Effector CD8-positive, alpha-beta T cell (primary cell): Measurements from ENCODE around the gene PDGFRB.
A peak's percentile ranks its signal among the peaks of the same experiment; 100 is the strongest.

ENCODE experiments used
- DNase-seq: peaks from one replicate; lab custom pipeline; 2025; lab: John Stamatoyannopoulos, UW
- total RNA-seq, 4 experiments: gene quantifications; one replicate each; lab custom pipeline; 2026; lab: John Stamatoyannopoulos, UW

Gene PDGFRB
- 0.62 to 9.3 (median 4.2) reads per million in 4 experiments for total RNA-seq

DNA sequence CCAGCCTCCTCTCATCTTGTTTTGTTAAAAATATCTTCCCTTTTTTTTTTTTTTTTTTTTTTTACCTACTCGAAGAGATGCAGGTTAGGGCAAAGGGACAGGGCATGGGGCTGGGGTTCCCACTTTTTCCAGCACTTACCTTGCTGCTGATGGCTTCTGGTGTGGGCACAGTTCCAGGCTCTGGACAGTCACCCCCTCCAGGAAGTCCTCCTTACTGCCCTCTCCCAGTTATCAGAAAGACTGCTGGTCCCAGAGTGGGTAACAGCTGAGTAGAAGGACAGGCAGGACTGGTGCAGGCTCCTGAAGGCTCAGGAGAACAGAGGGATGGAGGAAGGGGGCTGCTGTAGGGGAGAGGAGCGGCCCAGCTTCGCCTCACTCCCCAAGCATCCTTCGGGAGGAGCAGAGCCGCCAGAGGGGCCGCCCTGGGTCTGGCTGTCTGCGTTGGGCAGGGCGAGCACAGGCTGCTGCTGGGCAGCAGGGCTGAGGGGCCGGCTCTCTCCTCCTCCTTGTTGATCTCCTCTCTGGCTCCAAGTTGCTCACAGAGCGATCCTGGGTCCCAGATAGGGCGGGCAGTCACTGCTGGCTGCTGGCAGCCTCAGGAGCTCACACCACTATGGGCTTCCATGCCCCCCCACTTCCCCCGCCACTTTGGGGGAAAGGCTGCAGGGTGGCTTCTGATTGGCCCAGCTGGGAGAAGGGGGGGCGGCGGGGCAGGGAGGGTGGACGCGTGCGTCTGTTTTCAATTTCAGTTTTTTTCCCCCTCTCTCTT is at the start of gene PDGFRB:
PDGFRB (minus strand) TSS at position 588 of the 769 bp plus-strand sequence. CDS start 18,798 bp downstream, outside the sequence.
- peak; percentile 51 for DNase-seq

DNA sequence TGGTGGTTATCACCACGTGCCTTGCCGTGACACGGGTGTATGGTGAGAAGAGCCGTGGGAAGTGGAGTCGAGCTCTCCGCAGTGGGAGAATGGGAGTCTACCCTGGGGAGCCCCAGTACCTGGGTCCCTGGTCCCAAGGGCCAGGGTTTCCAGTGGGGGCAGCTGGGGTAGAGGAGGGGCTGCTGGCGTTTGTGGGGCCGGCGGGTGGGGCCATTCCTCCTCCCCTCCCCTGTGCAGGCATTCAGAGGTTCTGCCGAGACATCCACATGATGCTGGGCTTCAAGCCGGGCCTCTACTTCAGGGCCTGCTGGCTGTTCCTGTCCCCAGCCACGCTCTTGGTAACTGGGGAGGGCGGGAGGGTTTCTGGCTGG is 48.9 kb upstream of the PDGFRB start:
- no peak for DNase-seq

DNA sequence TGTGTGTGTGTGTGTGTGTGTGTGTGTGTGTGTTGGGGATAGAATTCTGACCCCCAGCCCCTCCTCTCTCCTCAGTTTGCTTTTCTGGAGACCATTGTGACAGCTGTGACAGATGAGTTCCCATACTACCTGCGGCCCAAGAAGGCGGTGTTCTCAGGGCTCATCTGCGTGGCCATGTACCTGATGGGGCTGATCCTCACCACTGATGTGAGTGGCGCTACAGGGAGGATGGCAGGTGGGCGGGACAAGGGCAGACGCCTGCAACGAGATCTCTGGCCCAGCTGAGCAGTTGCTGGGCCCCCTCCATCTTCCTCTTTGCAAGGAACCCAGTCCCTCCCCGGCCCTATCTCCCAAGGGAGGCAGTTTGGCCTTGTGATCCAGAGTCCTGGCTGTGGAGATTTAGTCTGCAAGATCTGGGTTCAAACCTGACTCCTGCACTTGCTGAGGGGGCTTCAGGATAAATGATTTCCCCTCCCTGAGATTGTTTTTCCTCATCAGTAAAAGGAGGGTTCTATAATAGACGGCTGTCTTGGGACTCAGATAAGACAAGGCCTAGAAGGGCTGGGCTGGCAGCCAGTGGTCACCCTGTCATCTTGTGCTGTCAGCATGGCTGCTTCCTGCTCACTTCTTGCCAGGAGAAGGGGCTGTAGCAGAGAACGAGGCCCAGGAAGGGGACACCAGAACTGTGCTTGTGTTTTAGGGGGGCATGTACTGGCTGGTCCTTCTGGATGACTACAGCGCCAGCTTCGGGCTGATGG is 48.4 kb upstream of the PDGFRB start:
- DNase-seq, result no peak

DNA sequence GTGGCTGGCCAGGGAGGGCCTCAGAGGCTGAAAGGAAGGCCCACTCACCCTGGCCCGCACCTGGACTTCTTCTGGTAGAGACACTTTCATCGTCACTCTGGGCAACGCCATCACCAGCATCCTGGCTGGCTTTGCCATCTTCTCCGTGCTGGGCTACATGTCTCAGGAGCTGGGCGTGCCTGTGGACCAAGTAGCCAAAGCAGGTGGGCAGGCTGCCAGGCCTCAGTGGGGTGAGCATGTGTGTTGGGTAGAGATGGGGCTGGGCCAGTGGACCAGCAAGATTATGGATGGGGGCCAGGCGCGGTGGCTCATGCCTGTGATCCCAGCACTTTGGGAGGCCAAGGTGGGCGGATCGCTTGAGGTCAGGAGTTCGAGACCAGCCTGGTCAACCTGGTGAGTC is 46.9 kb upstream of the PDGFRB start:
- DNase-seq, result no peak

DNA sequence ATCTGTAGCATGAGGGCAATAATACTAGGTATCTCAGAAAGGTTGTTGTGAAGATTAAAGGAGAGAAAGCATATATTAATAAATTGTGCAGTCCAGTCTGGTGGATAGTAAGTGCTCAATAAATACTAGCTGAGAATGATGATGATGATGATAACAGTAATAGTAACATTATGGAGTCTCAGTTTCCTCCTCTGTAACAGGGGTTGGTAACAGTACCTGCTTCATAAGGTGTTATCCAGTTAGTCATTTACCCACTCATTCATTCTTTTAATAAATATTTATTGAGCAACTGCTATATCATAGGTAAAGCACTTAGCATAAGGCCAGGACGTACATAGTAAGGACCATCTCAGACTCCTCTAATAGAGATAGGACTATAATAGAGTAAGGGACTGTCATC is 41.8 kb upstream of the PDGFRB start:
- no peak for DNase-seq

DNA sequence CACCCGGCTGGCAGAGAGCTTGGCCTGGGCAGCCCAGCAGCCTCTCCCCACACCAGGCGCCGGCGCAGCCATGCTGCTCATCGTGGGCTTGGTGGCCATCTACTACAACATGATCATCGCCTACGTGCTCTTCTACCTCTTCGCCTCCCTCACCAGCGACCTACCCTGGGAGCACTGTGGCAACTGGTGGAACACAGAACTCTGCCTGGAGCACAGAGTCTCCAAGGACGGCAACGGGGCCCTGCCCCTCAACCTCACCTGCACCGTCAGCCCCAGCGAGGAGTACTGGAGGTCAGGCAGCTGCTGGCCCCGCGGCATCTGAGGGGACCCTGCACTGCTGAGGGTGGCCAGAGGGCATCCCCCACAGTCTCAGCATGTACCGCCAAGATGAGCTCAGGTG is 41.3 kb upstream of the PDGFRB start:
- DNase-seq, result no peak

DNA sequence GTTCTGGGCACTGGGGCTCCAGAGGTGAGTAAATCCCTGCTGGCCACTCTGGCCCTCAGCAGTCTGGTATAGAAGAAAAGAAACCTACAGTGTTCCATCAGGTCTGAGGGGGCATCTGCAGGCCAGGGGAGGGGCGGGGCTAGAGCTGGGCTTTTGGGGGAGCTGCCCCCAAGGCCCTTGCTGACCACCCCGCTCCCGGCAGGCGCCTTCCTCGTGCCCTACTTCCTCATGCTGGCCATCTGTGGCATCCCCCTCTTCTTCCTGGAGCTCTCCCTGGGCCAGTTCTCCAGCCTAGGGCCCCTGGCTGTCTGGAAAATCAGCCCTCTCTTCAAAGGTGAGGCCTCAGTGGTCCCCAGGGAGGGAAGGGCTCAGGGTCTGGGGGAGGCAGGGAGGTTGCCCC is 40.9 kb upstream of the PDGFRB start:
- no peak for DNase-seq

DNA sequence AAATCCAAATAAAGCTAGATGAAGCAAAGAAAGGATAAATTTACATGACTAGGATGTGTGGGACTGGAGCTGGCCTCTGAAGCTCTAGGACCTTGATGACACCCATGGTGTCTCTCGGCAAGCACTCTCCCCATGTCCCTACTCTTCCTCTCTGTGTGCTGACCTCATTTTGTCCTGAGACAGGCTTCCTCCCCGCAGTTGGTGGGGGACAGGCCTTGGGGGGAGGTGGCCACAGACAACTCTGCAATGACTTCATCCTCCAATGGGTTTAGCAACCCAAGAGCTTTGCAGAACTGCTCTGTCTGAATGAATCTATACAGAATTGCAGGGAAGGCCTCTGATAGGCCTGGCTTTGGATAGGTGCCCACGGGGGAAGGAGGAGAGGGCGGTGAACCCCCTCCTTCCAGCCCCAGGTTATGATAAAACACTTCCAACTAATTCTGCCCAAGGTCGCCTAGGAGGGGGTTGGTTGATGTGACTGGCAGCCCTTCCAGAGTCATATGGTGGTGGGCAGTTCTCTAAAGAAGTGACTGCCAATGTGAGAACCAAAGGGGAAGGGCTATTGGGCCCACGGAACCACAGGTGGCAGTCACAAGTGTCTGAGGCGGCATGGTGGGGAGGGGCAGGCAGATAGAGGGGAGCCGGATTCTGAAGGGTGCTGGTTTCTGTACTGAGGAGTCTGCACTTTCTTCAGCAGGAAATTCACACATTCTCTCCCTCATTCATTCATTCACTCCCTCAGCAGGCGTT is 40.3 kb upstream of the PDGFRB start:
- DNase-seq, result no peak

DNA sequence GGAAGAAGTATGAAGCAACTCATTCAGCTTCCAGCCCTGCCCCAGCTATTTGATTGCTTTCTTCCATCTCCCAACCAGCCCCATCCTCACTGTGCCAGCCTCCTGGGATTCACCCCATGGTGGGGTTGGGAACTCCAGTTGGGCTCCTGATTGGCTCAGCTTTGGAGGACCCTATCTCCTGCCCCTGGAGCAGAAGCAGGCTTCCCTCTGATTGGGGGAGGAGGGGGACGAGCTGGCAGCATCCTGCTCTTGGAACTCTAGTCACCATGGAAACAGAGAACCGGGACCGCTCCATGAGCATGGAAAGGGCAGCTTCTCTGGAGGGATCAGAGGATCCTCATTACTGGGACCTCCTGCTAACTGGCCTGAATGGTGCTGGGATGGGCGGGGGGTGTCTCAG is 36.8 kb upstream of the PDGFRB start:
- DNase-seq, result no peak

DNA sequence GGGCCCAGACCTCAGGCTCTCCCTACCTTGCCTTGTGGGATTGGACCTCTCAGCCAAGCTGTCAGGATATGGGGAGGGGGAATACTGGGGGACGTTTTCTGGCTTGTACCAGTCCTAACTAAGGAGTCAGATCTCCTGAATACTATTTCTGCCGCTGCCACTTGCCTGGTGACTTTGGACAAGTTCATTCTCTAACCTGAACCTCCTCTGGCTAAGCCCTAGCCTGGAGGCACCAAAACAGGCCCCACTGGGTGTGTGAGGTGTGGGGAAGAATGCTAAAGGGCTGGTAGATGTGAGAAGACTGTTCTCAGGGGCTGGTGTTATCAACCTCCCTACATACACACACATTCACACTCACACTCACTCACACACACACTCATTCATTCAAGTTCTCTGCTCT is 35.3 kb upstream of the PDGFRB start:
- DNase-seq, result no peak

DNA sequence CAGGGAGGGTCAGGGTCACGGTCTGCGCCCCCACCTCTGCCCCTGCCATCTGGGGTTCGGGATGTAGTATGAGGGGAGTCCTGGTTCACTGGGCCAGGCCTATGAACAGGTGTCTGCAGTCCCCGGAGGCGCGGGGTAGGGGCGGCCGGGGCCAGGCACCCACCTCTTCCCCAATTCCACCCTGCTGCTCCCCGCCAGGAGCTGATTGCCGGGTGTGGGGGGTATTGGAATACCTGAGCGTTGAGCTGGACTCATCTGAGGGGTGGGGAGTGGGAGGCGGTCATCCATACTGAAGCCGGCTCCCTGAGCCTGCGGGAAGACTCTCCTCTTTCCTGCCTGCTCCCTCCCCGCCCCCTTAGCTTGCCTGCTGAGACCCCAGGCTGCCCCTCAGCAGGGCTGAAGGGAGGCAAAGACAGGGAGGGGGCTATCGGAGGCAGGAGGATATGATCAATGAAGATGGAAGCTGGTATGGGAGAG is 34.9 kb upstream of the PDGFRB start:
- DNase-seq, result no peak

DNA sequence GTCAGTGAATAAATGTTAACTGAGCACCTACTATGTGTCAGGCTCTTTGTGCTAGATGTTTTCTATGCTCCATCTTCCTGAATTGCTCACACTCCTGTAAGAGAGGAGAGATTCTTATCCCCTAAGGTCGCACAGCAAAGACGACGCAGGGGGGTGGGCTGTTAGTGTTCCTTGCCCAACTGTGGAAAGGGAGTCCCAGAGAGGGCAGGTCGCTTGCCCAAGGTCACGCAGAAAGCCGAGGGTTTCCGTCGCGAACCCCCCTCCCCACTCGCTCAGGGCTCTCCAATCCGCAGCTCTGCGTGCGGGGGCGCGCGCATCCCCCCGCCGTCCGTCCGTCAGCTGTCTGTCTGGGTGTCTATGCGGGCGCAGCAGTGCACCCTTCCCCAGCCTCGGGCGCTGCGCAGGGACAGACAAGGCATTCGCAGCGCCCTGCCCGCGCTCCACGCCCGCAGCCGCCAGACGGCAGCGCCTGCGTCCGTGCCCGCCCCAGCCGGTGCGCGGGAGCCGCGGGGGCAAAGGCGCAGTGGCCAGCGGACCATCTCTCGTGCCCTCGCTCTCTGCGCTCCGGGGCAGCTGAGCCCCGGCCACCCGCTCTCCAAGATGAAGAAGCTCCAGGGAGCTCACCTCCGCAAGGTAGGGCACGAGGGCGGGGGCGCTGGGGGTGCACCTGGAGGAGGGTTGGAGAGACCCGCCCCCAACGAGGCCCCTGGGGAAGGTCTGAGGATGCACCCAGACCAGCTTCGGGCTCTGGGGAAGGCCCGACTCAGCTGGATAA is 34.3 kb upstream of the PDGFRB start, which contains the start of gene SLC6A7:
SLC6A7 (plus strand) TSS at position 335 of the 775 bp plus-strand sequence; CDS start at position 601, 266 bp downstream.
- DNase-seq, result no peak

DNA sequence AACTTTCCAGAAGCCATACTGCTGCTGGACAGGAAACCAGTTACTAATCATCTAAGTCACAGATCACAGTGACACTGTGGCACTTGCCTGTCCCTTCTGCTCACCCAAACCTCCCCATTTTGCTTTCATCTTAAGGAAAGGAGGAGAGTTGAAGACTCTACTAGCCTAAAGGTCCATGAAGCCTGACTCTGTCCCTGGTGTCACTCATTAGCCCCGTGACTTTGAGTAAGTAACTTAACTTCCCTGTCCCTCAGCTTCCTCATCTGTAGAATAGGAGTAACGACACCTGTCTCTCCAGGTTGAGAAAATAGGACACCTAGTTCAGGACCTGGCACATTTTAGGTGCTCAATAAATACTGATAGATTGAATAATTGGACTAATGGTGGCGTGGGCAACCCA is 33.7 kb upstream of the PDGFRB start:
- no peak for DNase-seq

DNA sequence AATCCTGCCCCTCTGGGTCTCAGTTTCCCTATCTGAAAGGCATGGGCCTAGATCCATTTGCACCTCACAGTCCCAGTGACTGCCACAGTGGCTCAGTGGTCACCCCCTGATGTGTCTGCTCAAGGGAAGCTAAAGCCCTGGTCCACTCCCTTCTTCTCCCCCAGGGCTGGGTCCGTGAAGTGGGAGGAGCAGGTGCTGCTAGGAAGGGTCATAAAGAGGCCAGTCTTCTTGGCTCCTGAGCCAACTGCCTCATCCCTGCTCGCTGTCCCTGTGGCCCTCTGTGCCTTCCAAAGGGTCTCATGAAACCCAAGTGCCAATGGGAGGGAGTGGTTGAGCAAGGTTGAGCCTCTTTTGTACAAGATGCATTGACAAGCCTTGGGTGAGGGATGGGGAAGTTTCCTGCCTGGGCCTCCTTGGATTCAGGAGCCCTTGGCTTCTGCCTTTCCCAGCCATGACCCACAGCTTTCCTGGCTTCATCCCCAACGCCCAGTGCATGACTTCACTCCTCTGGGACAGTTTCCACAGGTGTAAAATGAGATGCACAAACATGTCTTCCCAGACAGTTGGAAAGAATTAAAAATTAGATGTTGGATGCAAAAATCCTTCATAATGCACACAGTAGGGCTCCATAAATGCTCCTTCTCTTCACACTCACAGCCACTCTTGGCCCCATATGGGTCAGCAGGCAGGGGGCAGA is 32.6 kb upstream of the PDGFRB start:
- DNase-seq, result no peak

DNA sequence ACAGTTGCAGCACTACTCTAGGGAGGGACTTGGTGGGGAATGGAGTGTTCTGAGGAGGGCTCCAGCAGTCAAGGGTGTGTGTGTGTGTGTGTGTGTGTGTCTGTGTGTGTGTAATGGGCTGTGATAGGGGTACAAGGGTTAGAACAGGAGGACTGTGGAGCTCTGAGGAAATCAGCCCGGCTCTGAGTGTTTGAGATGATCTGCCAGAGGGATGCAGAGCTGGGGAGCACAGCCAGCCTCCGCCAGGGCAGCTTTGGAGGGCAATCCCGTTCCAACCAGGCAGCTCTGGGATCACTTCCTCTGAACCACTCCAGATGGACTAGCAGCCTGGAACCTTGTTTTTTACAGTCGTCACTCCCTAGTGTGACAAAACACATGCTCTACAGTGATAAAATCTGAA is 31.3 kb upstream of the PDGFRB start:
- DNase-seq, result no peak

DNA sequence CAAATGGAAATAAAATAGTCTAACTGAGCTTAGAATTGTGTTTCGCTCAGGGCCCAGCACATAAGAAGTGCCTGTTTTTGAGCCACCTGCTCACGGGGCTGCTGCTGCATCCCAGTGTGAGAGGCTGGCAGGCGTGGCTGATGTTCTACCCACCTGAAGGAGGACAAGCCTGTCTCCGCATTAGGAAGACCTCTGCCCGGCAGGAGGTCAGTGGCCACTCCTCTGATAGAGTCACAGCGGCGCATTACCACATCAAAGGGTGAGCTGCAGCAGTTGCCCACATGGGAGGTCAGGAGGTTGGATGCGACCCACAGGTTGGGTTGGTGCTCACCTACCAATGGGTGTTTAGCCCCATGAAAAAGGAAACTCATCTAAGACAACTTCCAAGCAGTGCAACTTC is 30.5 kb upstream of the PDGFRB start:
- DNase-seq, result no peak

DNA sequence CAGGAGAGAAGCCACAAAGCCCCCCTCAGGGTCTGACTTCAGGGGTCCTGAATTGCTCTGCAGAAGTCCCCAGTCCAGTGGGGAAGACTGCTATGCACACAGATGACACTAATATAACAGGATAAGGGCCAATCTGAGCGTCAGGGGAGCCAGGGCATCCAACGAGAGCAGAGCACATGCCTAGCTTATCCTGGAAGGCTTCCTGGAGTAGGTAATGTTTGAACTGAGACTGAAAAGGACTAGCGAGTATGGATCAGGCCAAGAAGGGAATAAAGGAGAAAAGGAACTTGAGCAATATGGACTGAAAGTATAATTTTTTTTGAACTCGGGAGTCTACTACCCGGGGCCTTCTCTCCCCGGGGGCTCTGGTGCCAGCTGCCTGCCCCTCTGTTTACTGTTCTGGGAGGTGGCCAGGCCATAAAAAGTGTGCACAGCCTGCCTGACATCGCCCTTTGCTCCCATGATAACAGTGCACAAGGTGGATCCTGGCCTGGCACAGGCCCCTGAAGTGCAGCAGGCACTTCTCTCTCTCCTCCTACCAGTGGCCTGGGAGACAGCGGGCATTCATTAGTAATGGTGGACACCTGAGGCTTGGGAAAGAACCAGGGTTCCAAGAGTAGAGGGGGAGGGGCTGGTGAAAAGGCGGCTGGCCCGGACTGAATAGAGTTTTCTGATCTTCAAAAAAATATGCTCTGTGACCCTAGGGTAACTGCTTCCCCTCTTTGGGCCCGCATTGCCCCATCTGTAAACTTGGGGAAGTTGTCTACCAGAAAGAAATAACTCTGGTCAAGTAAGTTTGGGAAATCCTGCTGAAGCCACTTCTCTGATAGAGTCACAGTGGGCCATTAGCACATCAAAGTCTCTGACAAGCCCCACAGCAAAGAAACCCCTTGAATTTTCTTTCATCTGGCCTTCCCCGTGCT is 29.6 kb upstream of the PDGFRB start:
- no peak for DNase-seq

DNA sequence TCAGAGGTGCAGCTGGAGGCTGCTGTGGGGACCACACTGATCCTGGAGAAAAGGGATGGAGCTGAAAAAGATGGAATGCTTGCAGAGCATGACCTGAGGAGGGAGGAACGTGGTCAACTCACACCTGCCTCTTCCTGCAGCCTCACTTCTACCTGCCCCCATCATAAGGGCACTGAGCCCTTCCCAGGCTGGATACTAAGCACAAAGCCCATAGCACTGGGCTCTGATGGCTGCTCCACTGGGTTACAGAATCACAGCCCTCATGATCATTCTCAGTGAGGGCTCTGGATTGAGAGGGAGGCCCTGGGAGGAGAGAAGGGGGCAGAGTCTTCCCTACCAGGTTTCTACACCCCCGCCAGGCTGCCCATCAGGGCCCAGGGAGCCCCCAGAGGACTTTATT is 28.4 kb upstream of the PDGFRB start:
- DNase-seq, result no peak

DNA sequence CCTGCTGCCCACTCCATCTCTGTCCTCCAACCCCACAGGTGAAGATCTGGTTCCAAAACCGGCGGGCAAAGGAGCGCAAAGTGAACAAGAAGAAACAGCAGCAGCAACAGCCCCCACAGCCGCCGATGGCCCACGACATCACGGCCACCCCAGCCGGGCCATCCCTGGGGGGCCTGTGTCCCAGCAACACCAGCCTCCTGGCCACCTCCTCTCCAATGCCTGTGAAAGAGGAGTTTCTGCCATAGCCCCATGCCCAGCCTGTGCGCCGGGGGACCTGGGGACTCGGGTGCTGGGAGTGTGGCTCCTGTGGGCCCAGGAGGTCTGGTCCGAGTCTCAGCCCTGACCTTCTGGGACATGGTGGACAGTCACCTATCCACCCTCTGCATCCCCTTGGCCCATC is 27.8 kb upstream of the PDGFRB start:
- no peak for DNase-seq

DNA sequence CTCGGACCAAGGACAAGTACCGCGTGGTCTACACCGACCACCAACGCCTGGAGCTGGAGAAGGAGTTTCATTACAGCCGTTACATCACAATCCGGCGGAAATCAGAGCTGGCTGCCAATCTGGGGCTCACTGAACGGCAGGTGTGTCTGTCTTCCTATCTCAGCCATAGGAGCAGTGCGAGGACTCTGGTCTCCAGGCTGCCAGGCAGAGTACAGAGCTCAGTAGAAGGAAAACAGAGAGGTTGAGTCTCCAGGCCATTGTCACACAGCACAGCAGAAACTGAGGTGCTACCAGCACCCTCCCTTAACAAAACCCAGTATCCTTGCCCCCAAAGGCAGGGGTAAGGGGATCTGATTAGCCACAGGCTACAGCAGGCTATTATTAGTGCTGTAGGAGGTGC is 27.1 kb upstream of the PDGFRB start:
- DNase-seq, result no peak
